ENCODE measurements around the gene TEX52. TPM values are rescaled to one million over a fixed set of nuclear protein-coding genes. Genes with fewer than 3 reads are reported as not detected.

The TEX52 gene
- total RNA-seq, 1 donor from 2014 or later: not detected

DNA sequence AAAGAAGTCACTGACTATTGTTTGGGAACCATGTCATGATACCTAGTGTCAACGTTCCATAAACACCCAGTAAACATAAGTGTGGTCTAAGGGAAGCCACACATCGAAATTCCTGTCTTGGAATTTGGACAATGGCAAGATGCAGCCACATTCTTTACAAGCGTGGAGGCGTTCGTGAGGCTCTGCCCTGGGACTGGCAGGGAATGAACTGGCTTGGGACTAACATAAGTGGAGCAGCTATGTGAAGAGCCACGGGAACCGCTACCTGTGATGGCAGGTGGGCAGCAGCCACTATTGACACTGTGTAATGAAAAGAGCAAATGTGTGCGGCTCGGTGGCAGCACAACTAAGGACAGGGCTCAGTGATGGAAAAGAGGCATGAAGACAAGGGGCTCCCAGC is 12.1 kb downstream of the TEX52 start:
- no peaks in the 10 kb centered on the region for H3K9me3 Mint-ChIP-seq
- no peak overlapping the region for H3K4me3 Mint-ChIP-seq
- Histone ChIP-seq H3K9ac (no peak overlapping the region), H3K4me1 (peaks cover 23% of the 10 kb centered on the region), H3K27ac (no peak overlapping the region), H3K36me3 (no peaks in the 10 kb centered on the region), H3K79me2 (ENCODE audit: low read depth) (no peaks in the 10 kb centered on the region), H2AFZ (replicated peaks) (no peak overlapping the region), H4K20me1 (ENCODE audit: low read depth) (no peaks in the 10 kb centered on the region), H3F3A (ENCODE audit: low read depth) (peaks cover 6% of the 10 kb centered on the region), H3K4me3 (no peak overlapping the region), H3K4me2 (no peak overlapping the region), H3K9me3 (ENCODE audit: low read depth) (no peaks in the 10 kb centered on the region), H3K27me3 (no peaks in the 10 kb centered on the region)
- H3K27me3 Mint-ChIP-seq (ENCODE audit: insufficient read depth, low read depth): peaks cover 9% of the 10 kb centered on the region
- H3K27ac Mint-ChIP-seq: peak overlapping the region; percentile 13
- peaks cover 5% of the 10 kb centered on the region for H3K36me3 Mint-ChIP-seq
- TF ChIP-seq EZH2 (IDR thresholded peaks at IDR 0.05) (no peak), EZH2phosphoT487 (IDR thresholded peaks at IDR 0.05) (no peak)
- TF ChIP-seq, protein P1, sequence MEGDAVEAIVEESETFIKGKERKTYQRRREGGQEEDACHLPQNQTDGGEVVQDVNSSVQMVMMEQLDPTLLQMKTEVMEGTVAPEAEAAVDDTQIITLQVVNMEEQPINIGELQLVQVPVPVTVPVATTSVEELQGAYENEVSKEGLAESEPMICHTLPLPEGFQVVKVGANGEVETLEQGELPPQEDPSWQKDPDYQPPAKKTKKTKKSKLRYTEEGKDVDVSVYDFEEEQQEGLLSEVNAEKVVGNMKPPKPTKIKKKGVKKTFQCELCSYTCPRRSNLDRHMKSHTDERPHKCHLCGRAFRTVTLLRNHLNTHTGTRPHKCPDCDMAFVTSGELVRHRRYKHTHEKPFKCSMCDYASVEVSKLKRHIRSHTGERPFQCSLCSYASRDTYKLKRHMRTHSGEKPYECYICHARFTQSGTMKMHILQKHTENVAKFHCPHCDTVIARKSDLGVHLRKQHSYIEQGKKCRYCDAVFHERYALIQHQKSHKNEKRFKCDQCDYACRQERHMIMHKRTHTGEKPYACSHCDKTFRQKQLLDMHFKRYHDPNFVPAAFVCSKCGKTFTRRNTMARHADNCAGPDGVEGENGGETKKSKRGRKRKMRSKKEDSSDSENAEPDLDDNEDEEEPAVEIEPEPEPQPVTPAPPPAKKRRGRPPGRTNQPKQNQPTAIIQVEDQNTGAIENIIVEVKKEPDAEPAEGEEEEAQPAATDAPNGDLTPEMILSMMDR (IDR thresholded peaks at IDR 0.05): no peak
- peaks cover 45% of the 10 kb centered on the region for H3K4me1 Mint-ChIP-seq
- peak; percentile 35 for DNase-seq (ENCODE audit: low spot score)

GRCh38 chr12:2842948-2843347 is 13.9 kb downstream of the TEX52 start:
- no peaks in the 10 kb centered on the region for H3K27me3 ChIP-seq
- no peaks in the 10 kb centered on the region for H3K36me3 ChIP-seq
- no peaks in the 10 kb centered on the region for H3K79me2 ChIP-seq (ENCODE audit: low read depth)
- no peak overlapping the region for H3K4me2 ChIP-seq
- no peak for DNase-seq (ENCODE audit: low spot score)
- H3K27me3 Mint-ChIP-seq (ENCODE audit: insufficient read depth, low read depth): peaks cover 9% of the 10 kb centered on the region
- H4K20me1 ChIP-seq (ENCODE audit: low read depth): no peaks in the 10 kb centered on the region
- peaks cover 27% of the 10 kb centered on the region for H3K4me1 Mint-ChIP-seq
- H3K9ac ChIP-seq: no peak overlapping the region
- H3K27ac Mint-ChIP-seq: no peak overlapping the region
- no peaks in the 10 kb centered on the region for H3K9me3 ChIP-seq (ENCODE audit: low read depth)
- peaks cover 6% of the 10 kb centered on the region for H3F3A ChIP-seq (ENCODE audit: low read depth)
- no peak overlapping the region for H3K4me3 Mint-ChIP-seq
- no peak overlapping the region for H3K4me3 ChIP-seq
- no peaks in the 10 kb centered on the region for H3K9me3 Mint-ChIP-seq
- H3K27ac ChIP-seq: no peak overlapping the region
- H2AFZ ChIP-seq (replicated peaks): no peak overlapping the region
- peaks cover 16% of the 10 kb centered on the region for H3K4me1 ChIP-seq
- H3K36me3 Mint-ChIP-seq: peaks cover 9% of the 10 kb centered on the region
- TF ChIP-seq EZH2 (IDR thresholded peaks at IDR 0.05) (no peak), EZH2phosphoT487 (IDR thresholded peaks at IDR 0.05) (no peak)
- TF ChIP-seq, protein P1 (IDR thresholded peaks at IDR 0.05): no peak

GRCh38 chr12:2841056-2841650 is 15.7 kb downstream of the TEX52 start:
- H3K9me3 Mint-ChIP-seq: no peaks in the 10 kb centered on the region
- H3K9ac ChIP-seq: no peak overlapping the region
- H3K79me2 ChIP-seq (ENCODE audit: low read depth): no peaks in the 10 kb centered on the region
- no peaks in the 10 kb centered on the region for H4K20me1 ChIP-seq (ENCODE audit: low read depth)
- H3K4me1 ChIP-seq: peaks cover 8% of the 10 kb centered on the region
- no peak overlapping the region for H3K4me2 ChIP-seq
- H3K27ac Mint-ChIP-seq: no peak overlapping the region
- H3K27ac ChIP-seq: no peak overlapping the region
- no peaks in the 10 kb centered on the region for H3K36me3 ChIP-seq
- peaks cover 16% of the 10 kb centered on the region for H3K4me1 Mint-ChIP-seq
- H3K4me3 Mint-ChIP-seq: no peak overlapping the region
- TF ChIP-seq EZH2 (IDR thresholded peaks at IDR 0.05) (no peak), EZH2phosphoT487 (IDR thresholded peaks at IDR 0.05) (no peak)
- TF ChIP-seq, protein P1 (IDR thresholded peaks at IDR 0.05): no peak
- H2AFZ ChIP-seq (replicated peaks): no peak overlapping the region
- no peak for DNase-seq (ENCODE audit: low spot score)
- H3K36me3 Mint-ChIP-seq: peaks cover 7% of the 10 kb centered on the region
- H3K9me3 ChIP-seq (ENCODE audit: low read depth): no peaks in the 10 kb centered on the region
- peaks cover 4% of the 10 kb centered on the region for H3K27me3 Mint-ChIP-seq (ENCODE audit: insufficient read depth, low read depth)
- H3F3A ChIP-seq (ENCODE audit: low read depth): peaks cover 6% of the 10 kb centered on the region
- no peak overlapping the region for H3K4me3 ChIP-seq
- no peaks in the 10 kb centered on the region for H3K27me3 ChIP-seq
